Adipocyte (in vitro differentiated cells): ENCODE measurements around the gene KTN1.
A peak's percentile ranks its signal among the peaks of the same experiment; 100 is the strongest.

ENCODE experiments used
- DNase-seq: peaks from one replicate; pipeline ENCODE4 v3.0.0-alpha.2; 2015; ENCODE audit warnings: low read depth
- H3K27me3 ChIP-seq: replicated peaks from 2 replicates; pipeline ENCODE4 v1.7.0; 2013; ENCODE audit warnings: mild to moderate bottlenecking, low read length, moderate library complexity; ENCODE audit not compliant: control insufficient read depth, insufficient read depth
- H3K36me3 ChIP-seq: 2 replicates; pipeline ENCODE4 v1.7.0; 2013; ENCODE audit warnings: low read length, mild to moderate bottlenecking, moderate library complexity; ENCODE audit not compliant: control insufficient read depth, insufficient read depth, severe bottlenecking
- H3K4me1 ChIP-seq: 2 replicates; pipeline ENCODE4 v1.7.0; 2013; ENCODE audit warnings: mild to moderate bottlenecking, low read length, moderate library complexity; ENCODE audit not compliant: control insufficient read depth, insufficient read depth
- H3K4me3 ChIP-seq: 2 replicates; pipeline ENCODE4 v1.7.0; 2013; ENCODE audit warnings: mild to moderate bottlenecking, low read length, moderate library complexity
- H3K9ac ChIP-seq: 2 replicates; pipeline ENCODE4 v1.7.0; 2013; ENCODE audit warnings: mild to moderate bottlenecking, low read length, moderate library complexity
- H3K9me3 ChIP-seq: 2 replicates; pipeline ENCODE4 v1.7.0; 2013; ENCODE audit warnings: mild to moderate bottlenecking, low read length, moderate library complexity; ENCODE audit not compliant: control insufficient read depth

KTN1 gene

GRCh38 chr14:55645845-55646832 lies 66.1 kb downstream of the KTN1 start:
- Histone ChIP-seq H3K4me1 (peaks cover 10% of the 10 kb centered on the region), H3K9ac (no peak overlapping the region), H3K36me3 (peaks cover 68% of the 10 kb centered on the region), H3K27me3 (no peaks in the 10 kb centered on the region), H3K9me3 (peaks cover 4% of the 10 kb centered on the region), H3K4me3 (no peak overlapping the region)
- no peak for DNase-seq

- Histone ChIP-seq H3K36me3 (peaks cover 80% of the 10 kb centered on the region), H3K4me3 (no peak overlapping the region), H3K9ac (no peak overlapping the region), H3K9me3 (no peaks in the 10 kb centered on the region), H3K27me3 (no peaks in the 10 kb centered on the region), H3K4me1 (peaks cover under 1% of the 10 kb centered on the region)
- DNase-seq, result no peak
These were observed 71.0 kb downstream of the KTN1 start for GRCh38 chr14:55650992-55651391.

GRCh38 chr14:55654243-55654642 lies 74.2 kb downstream of the KTN1 start:
- DNase-seq, result no peak
- Histone ChIP-seq H3K4me1 (no peaks in the 10 kb centered on the region), H3K27me3 (no peaks in the 10 kb centered on the region), H3K9ac (no peak overlapping the region), H3K4me3 (no peak overlapping the region), H3K36me3 (peaks cover 89% of the 10 kb centered on the region), H3K9me3 (no peaks in the 10 kb centered on the region)

DNA sequence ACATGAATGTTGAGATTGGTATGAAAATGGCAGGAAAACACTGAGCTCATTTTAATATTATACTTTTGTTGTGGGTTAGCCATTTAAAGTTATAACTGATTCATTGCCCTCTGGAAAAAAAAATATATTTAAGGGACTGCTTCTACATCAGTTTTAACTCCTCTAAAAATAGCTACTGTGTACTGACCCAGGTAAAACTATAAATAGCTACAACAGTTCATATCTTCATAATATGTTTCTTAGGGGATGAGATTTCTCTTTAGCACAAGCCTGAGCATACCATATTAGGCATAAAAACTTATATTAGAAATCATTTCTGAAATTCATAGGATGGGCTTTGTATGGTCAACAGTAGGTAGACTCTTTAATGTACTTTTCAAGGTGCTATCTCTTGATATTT lies 81.0 kb downstream of the KTN1 start:
- no peak overlapping the region for H3K4me3 ChIP-seq
- H3K36me3 ChIP-seq, result peaks cover 71% of the 10 kb centered on the region
- DNase-seq, result no peak
- H3K9ac ChIP-seq, result no peak overlapping the region
- no peaks in the 10 kb centered on the region for H3K27me3 ChIP-seq
- no peaks in the 10 kb centered on the region for H3K4me1 ChIP-seq
- no peaks in the 10 kb centered on the region for H3K9me3 ChIP-seq

DNA sequence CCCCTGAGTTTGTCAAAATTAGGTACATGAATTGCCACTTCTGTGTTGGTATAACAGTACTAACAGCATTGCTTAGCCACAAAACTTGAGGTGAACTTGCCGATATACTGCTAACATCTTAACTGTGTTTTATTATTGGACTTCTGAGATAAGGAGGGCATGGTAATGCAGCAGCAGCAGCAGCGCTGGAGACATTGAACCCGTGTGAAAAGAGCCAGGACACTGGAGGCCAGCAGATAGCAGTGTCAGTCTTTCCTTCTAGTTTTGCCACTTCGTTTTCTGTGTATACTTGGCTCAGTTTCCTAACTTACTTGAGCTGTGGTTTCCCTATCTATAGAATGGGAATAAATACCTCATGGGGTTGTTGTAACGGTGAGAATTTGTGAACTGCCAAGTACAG lies 82.7 kb downstream of the KTN1 start:
- DNase-seq, result no peak
- peaks cover 54% of the 10 kb centered on the region for H3K36me3 ChIP-seq
- no peak overlapping the region for H3K9ac ChIP-seq
- H3K4me3 ChIP-seq, result no peak overlapping the region
- H3K4me1 ChIP-seq, result no peaks in the 10 kb centered on the region
- no peaks in the 10 kb centered on the region for H3K27me3 ChIP-seq
- no peaks in the 10 kb centered on the region for H3K9me3 ChIP-seq

DNA sequence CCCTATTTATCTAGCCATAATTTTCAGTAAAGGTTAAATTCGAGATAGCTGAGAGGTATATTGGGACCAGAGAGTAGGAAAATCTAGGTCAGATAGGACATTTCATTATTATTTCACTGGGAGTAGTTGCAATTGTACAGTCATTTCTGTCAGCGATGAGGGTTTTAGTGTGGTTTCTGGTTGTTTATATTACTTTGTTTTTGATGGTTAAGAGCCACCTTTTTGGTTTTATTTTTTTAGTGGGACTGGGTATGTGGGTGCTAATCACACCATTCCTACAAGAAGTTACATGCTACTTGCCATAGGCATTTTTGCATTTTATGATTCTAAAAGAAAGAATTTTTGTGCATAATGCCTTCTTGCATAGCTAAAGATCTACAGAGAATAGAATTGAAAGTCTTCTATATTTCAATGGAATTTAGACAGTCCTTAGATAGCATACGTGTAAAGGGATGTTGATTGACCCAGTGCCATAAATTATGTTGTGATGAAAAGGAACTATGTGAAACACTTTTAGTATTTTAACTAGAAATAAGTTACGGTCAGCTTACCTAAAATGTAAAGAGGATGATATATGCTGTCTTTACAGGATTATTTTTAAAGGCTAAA lies 85.2 kb downstream of the KTN1 start:
- Histone ChIP-seq H3K9ac (no peak overlapping the region), H3K4me1 (no peaks in the 10 kb centered on the region), H3K9me3 (no peaks in the 10 kb centered on the region), H3K27me3 (no peaks in the 10 kb centered on the region), H3K4me3 (no peak overlapping the region), H3K36me3 (peaks cover 36% of the 10 kb centered on the region)
- DNase-seq, result peak; percentile 7

GRCh38 chr14:55667801-55668200 lies 87.8 kb downstream of the KTN1 start:
- Histone ChIP-seq H3K36me3 (peaks cover 44% of the 10 kb centered on the region), H3K9me3 (no peaks in the 10 kb centered on the region), H3K9ac (no peak overlapping the region), H3K27me3 (no peaks in the 10 kb centered on the region), H3K4me3 (no peak overlapping the region), H3K4me1 (no peaks in the 10 kb centered on the region)
- no peak for DNase-seq

DNA sequence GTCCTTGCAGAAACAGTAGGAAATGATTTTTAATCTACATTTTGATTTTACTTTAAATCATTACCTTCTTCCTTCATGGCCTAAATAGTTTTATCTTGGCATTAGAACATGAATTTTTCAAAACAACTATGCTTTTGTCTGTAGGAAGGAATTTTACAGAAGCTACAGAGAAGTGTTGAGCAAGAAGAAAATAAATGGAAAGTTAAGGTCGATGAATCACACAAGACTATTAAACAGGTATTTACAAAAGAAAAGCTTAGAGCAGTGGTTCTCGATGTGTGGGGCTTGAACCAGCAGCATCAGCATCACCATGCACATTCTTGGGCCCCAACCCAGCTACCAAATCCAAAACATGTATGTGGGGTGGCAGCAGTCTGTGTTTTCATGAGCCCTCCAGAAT lies 91.6 kb downstream of the KTN1 start:
- peaks cover 62% of the 10 kb centered on the region for H3K36me3 ChIP-seq
- DNase-seq, result peak; percentile 5
- H3K27me3 ChIP-seq, result no peaks in the 10 kb centered on the region
- no peak overlapping the region for H3K9ac ChIP-seq
- no peak overlapping the region for H3K4me3 ChIP-seq
- no peaks in the 10 kb centered on the region for H3K4me1 ChIP-seq
- H3K9me3 ChIP-seq, result no peaks in the 10 kb centered on the region

- H3K36me3 ChIP-seq, result peaks cover 67% of the 10 kb centered on the region
These were observed 93.0 kb downstream of the KTN1 start for GRCh38 chr14:55673048-55673447.

DNA sequence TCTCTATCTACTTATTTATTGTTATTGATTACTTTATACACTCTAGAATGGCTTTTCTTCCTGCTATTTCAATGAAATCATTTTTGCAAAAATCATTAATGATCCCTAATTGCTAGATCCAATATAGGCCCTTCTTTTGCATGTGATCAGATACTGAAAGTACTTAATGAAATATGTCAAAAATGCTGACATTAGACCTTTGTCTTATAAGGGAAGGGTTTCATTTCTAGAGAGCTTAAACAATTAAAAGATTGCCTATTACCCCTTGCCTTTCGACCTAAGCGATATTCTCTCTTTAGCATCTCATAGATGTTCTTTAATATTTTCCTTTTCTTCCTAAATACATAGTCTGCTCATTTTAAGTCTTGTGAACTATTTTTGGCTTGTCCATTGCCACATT lies 101.1 kb downstream of the KTN1 start:
- no peak for DNase-seq
- H3K9me3 ChIP-seq, result no peaks in the 10 kb centered on the region
- H3K4me1 ChIP-seq, result peaks cover 12% of the 10 kb centered on the region
- H3K4me3 ChIP-seq, result no peak overlapping the region
- H3K36me3 ChIP-seq, result peaks cover 73% of the 10 kb centered on the region
- no peak overlapping the region for H3K9ac ChIP-seq
- H3K27me3 ChIP-seq, result no peaks in the 10 kb centered on the region

More at GRCh38 chr14:55673048-55673447, 93.0 kb downstream of the KTN1 start:
- no peak for DNase-seq
- Histone ChIP-seq H3K9ac (no peak overlapping the region), H3K4me3 (no peak overlapping the region), H3K27me3 (no peaks in the 10 kb centered on the region), H3K4me1 (no peaks in the 10 kb centered on the region), H3K9me3 (no peaks in the 10 kb centered on the region)

DNA sequence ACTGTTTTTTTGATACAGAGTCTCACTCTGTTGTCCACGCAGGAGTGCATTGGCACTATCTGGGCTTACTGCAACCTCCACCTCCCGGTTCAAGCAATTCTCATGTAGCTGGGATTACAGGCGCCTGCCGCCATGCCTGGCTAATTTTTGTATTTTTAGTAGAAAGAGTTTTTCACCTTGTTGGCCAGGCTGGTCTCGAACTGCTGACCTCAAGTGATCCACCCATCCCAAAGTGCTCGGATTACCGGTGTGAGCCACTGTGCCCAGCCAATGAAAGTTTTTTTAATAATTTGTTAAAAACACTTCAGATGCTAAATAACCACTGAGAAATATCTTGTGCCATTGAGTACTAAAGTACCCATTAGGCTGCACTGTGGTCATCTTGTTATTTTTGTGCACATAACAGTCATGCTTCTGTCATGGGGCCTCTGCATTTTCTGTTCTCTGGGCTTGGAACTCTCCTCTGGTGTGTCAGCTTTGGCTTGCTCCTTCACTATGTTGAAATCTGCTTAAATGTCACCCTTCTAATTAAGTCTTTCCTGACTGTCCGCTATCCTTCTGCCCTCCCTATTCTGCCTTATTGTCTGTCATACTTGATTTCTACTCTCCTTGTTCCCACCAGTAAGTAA lies 105.1 kb downstream of the KTN1 start:
- Histone ChIP-seq H3K4me3 (no peak overlapping the region), H3K4me1 (peaks cover 12% of the 10 kb centered on the region), H3K36me3 (peaks cover 54% of the 10 kb centered on the region), H3K9me3 (peaks cover 5% of the 10 kb centered on the region), H3K27me3 (no peaks in the 10 kb centered on the region), H3K9ac (no peak overlapping the region)
- DNase-seq, result peak; percentile 18
